ENCODE measurements around the gene LDLRAD3.
"Not testable (repeated sequence)": the region's sequence is repeated elsewhere in the genome, so short reads cannot be mapped to it uniquely, and the experiment has no call there.

LDLRAD3 gene

DNA sequence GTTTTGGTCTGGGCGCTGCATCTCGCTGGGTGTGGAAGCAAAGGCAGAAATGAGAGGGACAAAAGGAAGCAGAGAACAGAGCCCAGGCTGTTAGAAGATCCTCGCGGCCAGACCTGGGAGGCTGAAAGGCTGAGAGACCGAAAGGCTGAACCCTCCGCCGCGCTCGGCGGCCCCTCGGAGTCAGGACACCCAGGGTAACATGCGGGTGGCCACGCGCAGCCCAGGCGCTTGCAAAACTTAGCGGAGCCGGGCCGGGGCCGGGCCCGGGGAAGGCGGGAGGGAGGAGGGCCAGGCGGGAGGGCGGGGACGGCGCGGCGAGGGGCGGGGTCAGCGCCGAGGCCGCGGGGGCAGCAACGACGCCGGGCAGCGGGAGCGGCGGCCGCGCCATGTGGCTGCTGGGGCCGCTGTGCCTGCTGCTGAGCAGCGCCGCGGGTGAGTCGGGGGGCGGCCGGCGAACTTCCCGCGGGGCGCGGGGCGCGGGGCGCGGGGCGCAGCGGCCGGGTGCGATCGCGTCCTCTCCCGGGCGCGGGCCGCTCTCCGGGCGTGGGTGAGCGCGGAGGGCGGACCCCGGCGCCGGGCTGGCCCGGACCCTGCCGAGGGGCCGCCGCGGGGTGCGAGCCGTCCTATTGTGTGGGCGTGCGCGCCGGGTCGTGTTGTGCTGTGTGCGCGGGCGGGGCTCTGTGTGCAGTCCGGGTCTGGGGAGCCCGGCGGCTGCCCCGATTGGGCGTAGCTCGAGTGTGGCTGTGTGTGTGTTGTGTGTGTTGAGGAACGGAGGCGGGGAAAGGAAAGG is at the start of gene LDLRAD3:
LDLRAD3 (plus strand) TSS at position 350 of the 790 bp plus-strand sequence; CDS start at position 387, 37 bp downstream.
- DNase-seq, result peak; percentile 74

- DNase-seq, result no peak
Observed at GRCh38 chr11:35897019-35897418, 46.8 kb upstream of the LDLRAD3 start.

DNA sequence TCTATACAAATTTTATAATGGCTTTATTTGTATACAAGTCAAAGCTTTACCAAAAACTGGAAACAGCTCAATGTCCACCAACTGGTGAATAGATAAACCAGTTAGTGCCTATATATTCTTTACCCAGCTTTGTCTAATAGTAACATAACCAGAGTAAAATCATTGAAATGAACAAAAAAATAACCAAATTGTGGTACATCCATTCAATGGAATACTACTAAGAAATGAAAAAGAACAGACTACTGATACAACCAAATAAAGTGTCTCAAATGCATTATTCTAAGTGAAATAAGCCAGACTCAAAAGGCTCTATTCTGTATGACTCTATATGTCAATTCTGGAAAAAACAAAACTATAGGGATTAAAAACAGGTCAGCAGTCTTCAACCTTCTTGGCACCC is 40.9 kb upstream of the LDLRAD3 start:
- DNase-seq, result no peak

- DNase-seq, result peak; percentile 69
Observed at GRCh38 chr11:35905646-35906276, 38.1 kb upstream of the LDLRAD3 start.

DNA sequence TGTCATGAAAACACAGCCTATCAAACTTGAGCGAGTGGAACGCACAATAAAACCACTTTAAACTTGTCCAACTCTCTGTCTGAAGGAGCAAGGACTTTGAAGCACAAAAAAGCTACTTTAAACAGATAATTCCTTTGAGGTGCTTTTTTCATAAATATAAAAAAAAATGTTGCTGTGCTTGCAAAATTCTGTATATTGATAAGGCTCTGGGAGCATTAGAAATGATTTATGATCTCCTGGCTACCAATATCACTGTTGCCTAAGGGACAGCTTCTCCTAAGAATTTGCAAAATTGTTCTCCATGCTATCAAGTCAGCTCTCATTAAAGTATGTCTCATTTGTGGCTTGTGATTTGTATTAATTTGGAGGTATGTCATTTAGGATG is 37.6 kb upstream of the LDLRAD3 start:
- no peak for DNase-seq

- no peak for DNase-seq
Observed at GRCh38 chr11:35906681-35907080, 37.2 kb upstream of the LDLRAD3 start.

- DNase-seq, result peak; percentile 82
Observed at GRCh38 chr11:35907648-35908431, 36.0 kb upstream of the LDLRAD3 start.

- DNase-seq, result not testable (repeated sequence)
Observed at GRCh38 chr11:35908432-35908771, 35.5 kb upstream of the LDLRAD3 start.

DNA sequence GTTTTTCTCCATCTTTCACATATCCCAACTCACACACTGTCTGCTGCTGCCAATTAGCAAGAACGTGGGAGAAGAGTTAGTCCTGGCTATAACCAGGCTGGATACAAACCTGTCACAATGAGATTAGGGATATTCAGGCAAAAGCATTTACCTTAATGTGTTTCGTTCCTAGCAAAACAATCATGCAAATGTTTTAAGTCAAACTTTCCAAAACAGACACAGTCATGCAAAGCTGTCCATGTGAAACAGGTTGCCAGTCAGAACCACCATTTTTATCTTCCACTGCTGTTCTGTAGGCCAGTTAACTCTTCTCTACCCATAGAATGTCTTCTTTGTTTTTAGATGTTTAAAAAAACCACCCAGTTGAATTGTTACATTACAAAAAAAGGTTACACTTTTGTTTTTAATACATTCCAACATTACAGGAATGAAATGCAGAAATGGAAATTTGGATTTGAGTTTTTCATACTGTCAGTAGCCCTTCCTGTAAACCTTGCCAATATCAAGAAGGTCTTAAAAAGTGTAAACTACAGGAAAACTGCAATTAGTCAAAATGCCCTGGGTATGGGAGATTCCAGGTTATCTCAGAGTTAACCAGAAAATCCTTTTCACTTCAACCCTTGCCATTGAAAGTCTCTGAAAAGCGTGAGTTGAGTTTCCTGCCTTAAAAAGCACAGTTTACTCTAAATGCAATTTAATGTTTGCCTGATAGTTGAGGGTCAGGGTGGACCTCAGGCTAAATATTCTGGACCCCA is 34.2 kb upstream of the LDLRAD3 start:
- DNase-seq, result no peak

DNA sequence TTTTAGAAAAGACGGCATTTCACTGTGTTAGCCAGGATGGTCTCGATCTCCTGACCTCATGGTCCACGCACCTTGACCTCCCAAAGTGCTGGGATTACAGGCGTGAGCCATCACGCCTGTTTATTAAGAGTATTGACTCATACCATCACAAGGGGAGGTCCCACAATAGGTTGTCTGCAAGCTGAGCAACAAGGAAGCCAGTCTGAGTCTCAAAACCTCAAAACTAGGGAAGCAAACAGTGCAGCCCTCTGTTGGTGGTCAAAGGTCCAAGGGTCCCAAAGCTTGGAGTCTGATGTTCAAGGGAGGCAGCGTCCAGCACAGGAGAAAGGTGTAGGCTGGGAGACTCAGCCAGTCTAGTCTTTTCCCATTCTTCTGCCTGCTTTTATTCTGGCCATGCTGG is 32.8 kb upstream of the LDLRAD3 start:
- peak; percentile 27 for DNase-seq

GRCh38 chr11:35911616-35912165 is 32.2 kb upstream of the LDLRAD3 start:
- peak; percentile 15 for DNase-seq

DNA sequence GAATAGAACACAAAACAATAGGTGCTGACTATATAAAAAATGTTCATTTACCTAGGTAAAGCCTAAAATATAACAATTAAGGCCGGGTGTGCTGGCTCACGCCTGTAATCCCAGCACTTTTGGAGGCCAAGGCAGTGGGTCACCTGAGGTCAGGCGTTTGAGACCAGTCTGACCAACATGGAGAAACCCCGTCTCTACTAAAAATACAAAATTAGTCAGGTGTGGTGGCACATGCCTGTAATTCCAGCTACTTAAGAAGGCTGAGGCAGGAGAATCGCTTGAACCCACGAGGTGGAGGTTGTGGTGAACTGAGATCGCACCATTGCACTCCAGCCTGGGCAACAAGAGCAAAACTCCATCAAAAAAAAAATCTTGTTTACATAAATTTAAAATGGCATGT is 31.4 kb upstream of the LDLRAD3 start:
- DNase-seq, result not testable (repeated sequence)

DNA sequence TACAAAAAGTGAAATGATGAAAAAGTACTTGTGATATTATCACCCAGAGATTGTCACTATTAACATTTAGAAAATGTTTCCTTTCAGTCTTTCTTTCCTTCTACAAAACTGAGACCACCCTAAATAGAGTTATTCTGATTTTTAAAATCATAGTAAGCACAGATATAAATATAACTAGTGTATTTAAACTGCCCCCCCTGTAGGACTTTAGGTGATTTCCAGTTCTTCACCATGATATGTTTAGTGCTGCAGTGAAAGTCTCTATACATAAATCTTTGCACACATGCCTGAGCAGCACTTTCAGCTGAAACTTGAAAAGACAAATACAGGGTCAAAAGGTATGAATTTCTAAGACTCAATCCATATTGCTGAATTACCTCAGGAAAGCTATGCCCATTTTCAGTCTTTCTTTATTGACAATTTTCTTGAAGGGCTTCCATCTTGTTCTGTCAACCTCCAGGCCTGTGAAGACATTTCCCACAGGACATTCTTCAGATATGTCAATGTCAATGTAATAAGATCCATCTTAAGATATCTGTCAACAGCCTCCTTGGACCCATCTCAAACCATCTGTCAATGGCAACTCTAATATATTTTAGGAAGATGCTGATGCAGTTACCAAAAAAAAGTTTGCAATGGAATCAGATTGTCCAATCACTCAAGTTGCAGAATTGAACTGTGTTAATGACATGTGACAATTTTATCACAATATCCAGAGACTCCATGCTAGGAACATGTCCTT is 30.8 kb upstream of the LDLRAD3 start:
- no peak for DNase-seq

- no peak for DNase-seq
Observed at GRCh38 chr11:35914816-35915215, 29.0 kb upstream of the LDLRAD3 start.

DNA sequence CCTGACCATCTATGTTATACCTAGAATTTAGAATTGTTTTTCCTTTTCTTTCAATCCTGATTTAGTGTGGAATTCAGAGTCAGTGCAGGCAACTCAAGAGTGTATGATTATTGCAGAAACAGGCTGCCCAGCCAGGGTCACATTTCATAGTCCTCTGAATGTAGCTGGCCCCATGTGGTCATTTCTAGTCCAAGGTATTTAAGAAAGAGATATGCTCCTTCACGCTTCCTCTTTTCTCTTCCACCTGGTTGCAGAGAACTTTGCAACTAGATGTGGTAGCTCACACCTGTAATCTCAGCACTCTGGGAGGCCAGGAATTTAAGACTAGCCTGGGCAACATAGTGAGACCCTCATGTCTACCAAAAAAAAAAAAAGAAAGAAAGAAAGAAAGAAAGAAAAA is 27.6 kb upstream of the LDLRAD3 start:
- DNase-seq, result no peak

- DNase-seq, result no peak
Observed at GRCh38 chr11:35917676-35918075, 26.2 kb upstream of the LDLRAD3 start.

DNA sequence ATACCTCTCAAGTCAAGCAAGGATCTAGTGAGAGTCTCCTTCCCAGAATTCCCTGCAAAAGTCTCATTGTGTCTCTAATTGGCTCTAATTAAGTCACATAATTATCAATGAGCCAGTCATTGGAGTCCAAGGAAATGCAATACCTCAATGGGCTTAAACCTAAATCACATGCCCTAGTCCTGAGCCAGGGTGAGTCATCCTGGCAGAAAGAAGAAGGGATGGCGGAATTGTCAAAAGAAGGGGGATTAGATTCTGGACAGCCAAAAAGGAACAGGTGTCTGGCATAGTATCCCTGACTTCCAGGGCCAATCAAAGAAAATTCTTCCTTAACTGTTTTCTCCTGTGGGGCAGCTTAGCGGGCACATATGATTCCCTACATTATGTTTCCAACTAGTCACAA is 25.1 kb upstream of the LDLRAD3 start:
- no peak for DNase-seq

- DNase-seq, result no peak
Observed at GRCh38 chr11:35919244-35919643, 24.6 kb upstream of the LDLRAD3 start.

- peak; percentile 20 for DNase-seq
Observed at GRCh38 chr11:35923452-35923851, 20.4 kb upstream of the LDLRAD3 start.

DNA sequence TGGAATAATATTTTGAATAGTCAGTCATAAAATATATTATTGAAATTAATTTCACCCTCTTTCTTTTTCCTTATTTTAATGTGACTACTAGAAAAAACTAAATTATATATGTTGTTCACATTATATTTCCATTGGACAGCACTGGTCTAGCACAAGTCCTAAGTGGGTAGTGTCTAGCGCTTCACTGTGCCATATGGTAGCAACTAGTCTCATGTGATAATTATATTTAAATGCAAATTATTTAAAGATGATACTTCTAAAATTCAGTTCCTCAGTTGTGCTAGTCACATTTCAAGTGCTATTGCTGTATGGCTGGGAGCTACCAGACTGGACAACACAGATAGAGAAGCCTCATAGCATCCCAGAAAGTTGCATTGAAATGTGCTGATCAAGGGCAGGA is 19.1 kb upstream of the LDLRAD3 start:
- DNase-seq, result no peak

GRCh38 chr11:35927104-35927503 is 16.8 kb upstream of the LDLRAD3 start:
- no peak for DNase-seq

DNA sequence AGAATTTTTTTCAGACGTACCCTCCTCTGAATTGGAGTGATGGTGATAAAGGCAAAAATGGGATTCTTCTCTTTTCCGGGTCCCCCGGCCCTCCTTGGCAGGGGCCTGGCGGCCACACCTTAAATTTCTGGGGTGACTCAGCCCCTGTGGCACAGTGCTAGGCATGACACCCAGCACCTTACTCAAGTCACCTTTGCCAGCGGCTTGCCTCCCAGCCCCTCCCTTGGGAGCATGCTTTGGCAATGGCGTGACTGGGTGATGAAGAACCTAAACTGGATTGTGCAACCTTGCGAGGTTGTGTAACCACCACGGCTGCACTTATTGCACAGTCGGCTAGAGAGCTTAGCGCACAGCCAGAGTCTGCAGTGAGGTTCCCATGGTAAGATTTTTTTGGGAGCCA is 16.2 kb upstream of the LDLRAD3 start:
- peak; percentile 71 for DNase-seq
